Ecto neural progenitor cell (in vitro differentiated cells): ENCODE measurements around the gene OR8G1.
"Not testable (repeated sequence)": the region's sequence is repeated elsewhere in the genome, so short reads cannot be mapped to it uniquely, and the experiment has no call there.

Experiments
- DNase-seq: peaks from one replicate; pipeline ENCODE4 v3.0.0-alpha.2; 2018; ENCODE audit warnings: low spot score

Gene OR8G1

GRCh38 chr11:124240621-124241397 lies at the start of gene OR8G1:
Gene OR8G1 (plus strand): TSS chr11:124241095. CDS start chr11:124249676, 8,581 bp downstream.
- DNase-seq, result no peak

GRCh38 chr11:124193221-124194010 lies 47.5 kb upstream of the OR8G1 start:
- no peak for DNase-seq

- no peak for DNase-seq
These were observed 46.4 kb upstream of the OR8G1 start for GRCh38 chr11:124194293-124195188.

GRCh38 chr11:124195189-124195734 lies 45.6 kb upstream of the OR8G1 start:
- DNase-seq, result no peak

- no peak for DNase-seq
These were observed 42.9 kb upstream of the OR8G1 start for GRCh38 chr11:124197999-124198398.

- no peak for DNase-seq
These were observed 42.0 kb upstream of the OR8G1 start for GRCh38 chr11:124198897-124199296.

GRCh38 chr11:124199702-124200101 lies 41.2 kb upstream of the OR8G1 start:
- no peak for DNase-seq

- no peak for DNase-seq
These were observed 40.2 kb upstream of the OR8G1 start for GRCh38 chr11:124200671-124201070.

- DNase-seq, result no peak
These were observed 37.9 kb upstream of the OR8G1 start for GRCh38 chr11:124202951-124203350.

GRCh38 chr11:124204008-124204407 lies 36.9 kb upstream of the OR8G1 start:
- DNase-seq, result no peak

- DNase-seq, result no peak
These were observed 33.6 kb upstream of the OR8G1 start for GRCh38 chr11:124207102-124207792.

GRCh38 chr11:124209824-124210357 lies 31.0 kb upstream of the OR8G1 start:
- DNase-seq, result no peak

- no peak for DNase-seq
These were observed 30.5 kb upstream of the OR8G1 start for GRCh38 chr11:124210421-124210820.

- DNase-seq, result no peak
These were observed 29.6 kb upstream of the OR8G1 start for GRCh38 chr11:124211321-124211720.

GRCh38 chr11:124214027-124214426 lies 26.9 kb upstream of the OR8G1 start:
- no peak for DNase-seq

- no peak for DNase-seq
These were observed 21.8 kb upstream of the OR8G1 start for GRCh38 chr11:124219126-124219525.

GRCh38 chr11:124222407-124222806 lies 18.5 kb upstream of the OR8G1 start:
- no peak for DNase-seq

GRCh38 chr11:124224618-124225423 lies 16.1 kb upstream of the OR8G1 start:
- not testable (repeated sequence) for DNase-seq

GRCh38 chr11:124225471-124225870 lies 15.4 kb upstream of the OR8G1 start:
- DNase-seq, result no peak

- no peak for DNase-seq
These were observed 7.5 kb upstream of the OR8G1 start for GRCh38 chr11:124233376-124233775.
